ENCODE results near the gene AFP. TPM values are rescaled to one million over a fixed set of nuclear protein-coding genes. Genes with fewer than 3 reads are reported as not detected.

The AFP gene
- polyA plus RNA-seq, 1 donor from 2014 or later, result not detected

- no peaks in the 10 kb centered on the region for H3K36me3 ChIP-seq (ENCODE audit: insufficient read depth, low read length)
- TF ChIP-seq CTCF (IDR thresholded peaks at IDR 0.05; ENCODE audit: poor library complexity, severe bottlenecking) (no peak), REST (IDR thresholded peaks at IDR 0.05; ENCODE audit: borderline replicate concordance) (no peak), RAD21 (conservative IDR thresholded peaks at IDR 0.05) (no peak), TAF1 (IDR thresholded peaks at IDR 0.05; ENCODE audit: low read depth) (no peak), POLR2AphosphoS5 (IDR thresholded peaks at IDR 0.05) (no peak), EZH2 (IDR thresholded peaks at IDR 0.05; ENCODE audit: borderline replicate concordance, insufficient read depth, low read length, poor library complexity, severe bottlenecking) (no peak), EP300 (conservative IDR thresholded peaks at IDR 0.05; ENCODE audit: poor library complexity, severe bottlenecking) (no peak), SMC3 (conservative IDR thresholded peaks at IDR 0.05; ENCODE audit: poor library complexity) (no peak)
Measured at GRCh38 chr4:73426666-73427065, 9.4 kb upstream of the AFP start.

GRCh38 chr4:73429118-73429517 lies 6.9 kb upstream of the AFP start:
- no peak overlapping the region for H2AFZ ChIP-seq (ENCODE audit: low read depth, low read length)
- no peaks in the 10 kb centered on the region for H3K36me3 ChIP-seq (ENCODE audit: insufficient read depth, low read length)
- no peak overlapping the region for H3K4me3 ChIP-seq (ENCODE audit: low read length)
- H4K20me1 ChIP-seq (ENCODE audit: insufficient read depth), result no peaks in the 10 kb centered on the region
- no peaks in the 10 kb centered on the region for H3K9me3 ChIP-seq (ENCODE audit: low read length)
- H3K9ac ChIP-seq (ENCODE audit: low read length), result no peak overlapping the region
- H3K79me2 ChIP-seq (replicated peaks; ENCODE audit: insufficient read depth, low read length), result no peaks in the 10 kb centered on the region
- TF ChIP-seq REST (IDR thresholded peaks at IDR 0.05; ENCODE audit: borderline replicate concordance) (no peak), TAF1 (IDR thresholded peaks at IDR 0.05; ENCODE audit: low read depth) (no peak), POLR2AphosphoS5 (IDR thresholded peaks at IDR 0.05) (no peak), RAD21 (conservative IDR thresholded peaks at IDR 0.05) (no peak), MXI1 (conservative IDR thresholded peaks at IDR 0.05; ENCODE audit: poor library complexity, severe bottlenecking) (no peak), EP300 (conservative IDR thresholded peaks at IDR 0.05; ENCODE audit: poor library complexity, severe bottlenecking) (no peak), CTCF (IDR thresholded peaks at IDR 0.05; ENCODE audit: poor library complexity, severe bottlenecking) (no peak), EZH2 (IDR thresholded peaks at IDR 0.05; ENCODE audit: borderline replicate concordance, insufficient read depth, low read length, poor library complexity, severe bottlenecking) (no peak), SMC3 (conservative IDR thresholded peaks at IDR 0.05; ENCODE audit: poor library complexity) (no peak)
- H3K27me3 ChIP-seq (ENCODE audit: insufficient read depth, low read depth, low read length), result no peaks in the 10 kb centered on the region
- H3K4me2 ChIP-seq (ENCODE audit: low read length), result no peak overlapping the region
- H3K27ac ChIP-seq (ENCODE audit: low read length), result no peak overlapping the region
- no peaks in the 10 kb centered on the region for H3F3A ChIP-seq (ENCODE audit: insufficient read depth, low read length, poor library complexity, severe bottlenecking)
- H3K9me2 ChIP-seq (ENCODE audit: insufficient read depth, low read length), result no peaks in the 10 kb centered on the region

More at GRCh38 chr4:73426666-73427065, 9.4 kb upstream of the AFP start:
- H3K27me3 ChIP-seq (ENCODE audit: insufficient read depth, low read depth, low read length), result no peaks in the 10 kb centered on the region
- no peak overlapping the region for H2AFZ ChIP-seq (ENCODE audit: low read depth, low read length)
- no peaks in the 10 kb centered on the region for H3F3A ChIP-seq (ENCODE audit: insufficient read depth, low read length, poor library complexity, severe bottlenecking)
- H4K20me1 ChIP-seq (ENCODE audit: insufficient read depth), result no peaks in the 10 kb centered on the region
- H3K4me2 ChIP-seq (ENCODE audit: low read length), result no peak overlapping the region
- H3K4me3 ChIP-seq (ENCODE audit: low read length), result no peak overlapping the region
- no peak overlapping the region for H3K9ac ChIP-seq (ENCODE audit: low read length)
- no peak overlapping the region for H3K27ac ChIP-seq (ENCODE audit: low read length)
- H3K79me2 ChIP-seq (replicated peaks; ENCODE audit: insufficient read depth, low read length), result no peaks in the 10 kb centered on the region
- H3K9me3 ChIP-seq (ENCODE audit: low read length), result no peaks in the 10 kb centered on the region
- no peaks in the 10 kb centered on the region for H3K9me2 ChIP-seq (ENCODE audit: insufficient read depth, low read length)

Measured in neural cell (in vitro differentiated cells).